D721Med (cell line): ENCODE results near the gene JARID2.

Experiments
- DNase-seq: peaks from one replicate; pipeline ENCODE4 v3.0.0; 2011; ENCODE audit warnings: low spot score; ENCODE audit not compliant: insufficient read length
- FAIRE-seq: peaks from 2 replicates; lab custom pipeline; 2011; peaks lifted over from hg19 to GRCh38; lab: Jason Lieb, UNC
- CTCF ChIP-seq: IDR thresholded peaks from 2 replicates; pipeline ENCODE4 v1.5.1; 2012; ENCODE audit warnings: mild to moderate bottlenecking, control low read depth; ENCODE audit not compliant: insufficient read depth; ENCODE audit errors: missing control alignments

The JARID2 gene

GRCh38 chr6:15352220-15352619 is 106.4 kb downstream of the JARID2 start:
- DNase-seq (no peak), FAIRE-seq (no peak)
- TF ChIP-seq CTCF: no peak

- FAIRE-seq (no peak), DNase-seq (no peak)
- TF ChIP-seq CTCF: no peak
Observed at GRCh38 chr6:15352845-15353244, 107.0 kb downstream of the JARID2 start.

GRCh38 chr6:15355683-15356099 is 109.8 kb downstream of the JARID2 start:
- FAIRE-seq: no peak
- TF ChIP-seq CTCF: no peak
- no peak for DNase-seq

- no peak for DNase-seq
- no peak for FAIRE-seq
- TF ChIP-seq CTCF: no peak
Observed at GRCh38 chr6:15356179-15356578, 110.3 kb downstream of the JARID2 start.

- no peak for TF ChIP-seq CTCF
- FAIRE-seq: no peak
- DNase-seq: no peak
Observed at GRCh38 chr6:15356937-15357336, 111.1 kb downstream of the JARID2 start.

GRCh38 chr6:15357782-15358181 is 111.9 kb downstream of the JARID2 start:
- DNase-seq (no peak), FAIRE-seq (no peak)
- TF ChIP-seq CTCF: no peak

- TF ChIP-seq CTCF: no peak
- FAIRE-seq: no peak
- no peak for DNase-seq
Observed at GRCh38 chr6:15358579-15359327, 112.9 kb downstream of the JARID2 start.
